WI38 (cell line): Measurements from ENCODE around the gene SLC35E3.

ENCODE experiments used
- H3K4me3 ChIP-seq: 2 replicates; pipeline ENCODE4 v1.5.1; 2011; ENCODE audit warnings: low read depth, mild to moderate bottlenecking, control low read depth, low read length
- TF ChIP-seq, protein P1 (sequence below): IDR thresholded peaks from 2 replicates; pipeline ENCODE4 v1.5.1; 2012; ENCODE audit warnings: low read depth, mild to moderate bottlenecking, control low read depth, low read length

SLC35E3 gene

DNA sequence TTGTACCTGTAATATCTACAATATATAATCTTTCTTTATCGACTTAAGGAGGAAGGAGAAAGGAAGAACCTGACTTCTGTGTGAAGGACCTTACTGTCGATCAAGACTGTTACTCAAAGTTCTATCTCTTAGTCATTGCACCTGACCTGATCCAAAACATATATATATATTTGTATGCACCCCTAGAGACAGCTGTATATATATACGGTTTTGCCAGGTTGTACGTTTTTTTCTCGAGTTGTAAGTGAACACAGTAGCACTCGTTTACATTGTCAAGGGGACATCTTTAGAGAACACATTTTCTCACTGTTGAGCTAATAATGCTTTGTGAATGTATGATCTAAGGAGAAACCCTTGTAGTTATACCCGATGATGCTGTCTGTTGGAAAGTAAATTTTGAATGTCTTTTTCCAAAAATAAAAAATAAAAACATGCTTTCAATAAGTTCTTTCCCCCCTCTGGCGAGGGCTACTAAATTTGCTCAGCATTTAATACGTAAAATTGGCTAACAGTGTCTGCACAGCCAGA lies 536 bp upstream of the SLC35E3 start:
- peak overlapping the region; percentile 85 for H3K4me3 ChIP-seq
- TF ChIP-seq, protein P1, sequence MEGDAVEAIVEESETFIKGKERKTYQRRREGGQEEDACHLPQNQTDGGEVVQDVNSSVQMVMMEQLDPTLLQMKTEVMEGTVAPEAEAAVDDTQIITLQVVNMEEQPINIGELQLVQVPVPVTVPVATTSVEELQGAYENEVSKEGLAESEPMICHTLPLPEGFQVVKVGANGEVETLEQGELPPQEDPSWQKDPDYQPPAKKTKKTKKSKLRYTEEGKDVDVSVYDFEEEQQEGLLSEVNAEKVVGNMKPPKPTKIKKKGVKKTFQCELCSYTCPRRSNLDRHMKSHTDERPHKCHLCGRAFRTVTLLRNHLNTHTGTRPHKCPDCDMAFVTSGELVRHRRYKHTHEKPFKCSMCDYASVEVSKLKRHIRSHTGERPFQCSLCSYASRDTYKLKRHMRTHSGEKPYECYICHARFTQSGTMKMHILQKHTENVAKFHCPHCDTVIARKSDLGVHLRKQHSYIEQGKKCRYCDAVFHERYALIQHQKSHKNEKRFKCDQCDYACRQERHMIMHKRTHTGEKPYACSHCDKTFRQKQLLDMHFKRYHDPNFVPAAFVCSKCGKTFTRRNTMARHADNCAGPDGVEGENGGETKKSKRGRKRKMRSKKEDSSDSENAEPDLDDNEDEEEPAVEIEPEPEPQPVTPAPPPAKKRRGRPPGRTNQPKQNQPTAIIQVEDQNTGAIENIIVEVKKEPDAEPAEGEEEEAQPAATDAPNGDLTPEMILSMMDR, result no peak

DNA sequence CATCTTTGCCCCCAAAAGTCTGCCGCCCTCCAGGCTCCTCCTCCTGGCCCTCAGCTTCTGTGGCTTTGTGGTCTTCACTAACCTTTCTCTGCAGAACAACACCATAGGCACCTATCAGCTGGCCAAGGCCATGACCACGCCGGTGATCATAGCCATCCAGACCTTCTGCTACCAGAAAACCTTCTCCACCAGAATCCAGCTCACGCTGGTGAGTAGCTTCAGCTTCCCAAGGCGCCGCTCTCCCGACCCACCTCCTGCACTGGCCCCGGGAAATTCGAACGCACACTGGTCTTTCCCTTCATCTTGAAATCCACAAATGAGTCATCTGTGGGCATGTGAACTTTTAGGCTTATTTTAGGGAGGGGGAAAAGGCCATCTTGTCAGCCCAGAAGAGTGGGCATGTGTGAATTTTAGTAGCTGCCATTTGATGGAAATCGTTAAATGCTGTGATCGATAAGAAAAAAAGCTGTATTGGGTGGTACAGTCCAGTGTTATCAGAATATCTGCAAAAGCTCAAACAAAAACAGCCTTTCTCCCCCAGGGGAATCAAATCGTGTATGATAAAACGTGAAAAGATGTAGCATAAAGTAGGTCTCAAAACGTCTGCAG lies 700 bp downstream of the SLC35E3 start:
- TF ChIP-seq, protein P1, result no peak
- H3K4me3 ChIP-seq, result peak overlapping the region; percentile 85

DNA sequence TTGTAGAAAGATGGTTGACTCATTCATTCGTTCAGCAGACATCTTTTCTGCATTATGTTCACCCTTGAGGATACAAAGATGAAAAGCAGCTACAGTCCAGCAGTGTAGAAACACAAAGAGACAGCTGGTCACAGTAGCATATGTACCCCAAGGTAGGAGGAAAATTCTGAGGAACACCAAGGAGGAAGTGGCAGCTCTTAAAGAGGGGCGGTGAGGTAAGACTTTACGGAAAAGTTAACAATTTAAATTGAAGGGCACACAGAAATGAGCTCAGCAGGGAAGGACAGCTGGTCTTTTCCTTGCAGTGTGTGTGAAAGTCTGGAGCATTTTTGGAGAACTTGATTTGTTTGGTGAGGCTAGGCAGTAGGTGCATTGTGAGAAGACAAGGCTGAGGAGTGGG lies 3.5 kb downstream of the SLC35E3 start:
- H3K4me3 ChIP-seq, result no peak overlapping the region
- TF ChIP-seq, protein P1, result no peak

DNA sequence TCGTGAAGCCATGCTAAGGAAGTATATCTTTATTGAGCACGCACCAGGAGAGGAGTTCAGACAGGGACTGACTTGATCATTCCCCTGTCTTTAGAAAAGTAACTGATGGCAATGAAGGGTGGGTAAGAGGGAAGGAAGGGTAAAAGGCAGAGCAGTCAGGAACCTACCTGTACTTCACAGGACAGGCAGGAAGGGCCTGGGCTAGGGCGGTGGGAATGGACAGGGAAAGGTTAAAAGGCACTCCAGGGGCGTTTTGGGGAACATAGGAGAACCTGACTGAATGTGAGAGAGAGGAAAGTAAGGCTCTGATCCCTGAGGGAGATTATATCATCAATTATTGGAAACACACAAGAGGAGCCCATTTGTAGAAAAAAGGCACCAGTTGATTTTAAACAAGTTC lies 3.9 kb downstream of the SLC35E3 start:
- H3K4me3 ChIP-seq, result no peak overlapping the region
- TF ChIP-seq, protein P1, result no peak

DNA sequence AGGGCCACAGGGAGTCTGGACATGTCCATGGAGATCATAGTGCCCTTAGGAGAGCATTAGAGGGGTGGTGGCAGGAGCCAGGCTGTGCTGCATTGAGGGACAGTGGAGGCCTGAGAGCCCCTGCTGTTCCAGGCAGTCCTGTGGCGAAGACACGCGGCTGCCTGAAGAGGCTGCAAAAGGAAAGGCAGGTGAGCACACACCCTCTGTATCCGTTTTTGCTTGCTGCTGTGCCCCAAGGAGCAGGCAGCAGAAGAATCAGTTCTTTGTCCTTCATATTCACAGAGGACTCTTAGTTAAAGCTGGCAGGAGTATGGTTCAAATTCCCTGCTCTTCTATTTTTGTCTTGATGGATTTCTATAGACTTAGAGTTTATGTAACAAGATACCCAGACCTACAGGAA lies 4.5 kb downstream of the SLC35E3 start:
- TF ChIP-seq, protein P1, result no peak
- no peak overlapping the region for H3K4me3 ChIP-seq

DNA sequence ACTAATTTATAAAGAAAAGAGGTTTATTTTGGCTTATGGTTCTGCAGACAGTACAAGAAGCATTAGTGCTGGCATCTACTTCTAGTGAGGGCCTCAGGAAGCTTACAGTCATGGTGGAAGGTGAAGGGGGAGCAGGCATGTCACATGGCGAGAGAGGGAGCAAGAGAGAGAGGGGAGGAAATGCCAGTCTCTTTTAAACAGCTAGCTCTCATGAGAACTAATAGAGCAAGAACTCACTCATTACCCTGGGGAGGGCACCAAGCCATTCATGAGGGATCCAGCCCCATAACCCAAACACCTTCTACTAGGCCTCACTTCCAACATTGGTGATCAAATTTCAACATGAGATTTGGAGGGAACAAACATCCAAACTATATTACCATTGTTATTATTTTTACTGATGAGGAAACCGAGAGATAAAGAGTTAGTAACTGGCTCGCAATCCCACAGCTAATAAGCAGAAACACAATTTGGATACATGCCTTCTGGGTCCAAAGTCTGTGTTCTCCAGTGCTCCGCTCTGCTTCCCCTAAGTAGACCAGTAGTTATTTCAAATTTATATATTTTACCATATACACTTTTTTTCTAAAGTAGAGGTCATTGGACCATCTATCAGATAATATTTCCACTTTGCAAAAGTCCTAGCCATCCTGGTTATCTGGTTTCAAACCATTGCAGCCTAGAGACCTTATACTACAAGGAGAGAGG lies 9.7 kb downstream of the SLC35E3 start:
- TF ChIP-seq, protein P1, result no peak

DNA sequence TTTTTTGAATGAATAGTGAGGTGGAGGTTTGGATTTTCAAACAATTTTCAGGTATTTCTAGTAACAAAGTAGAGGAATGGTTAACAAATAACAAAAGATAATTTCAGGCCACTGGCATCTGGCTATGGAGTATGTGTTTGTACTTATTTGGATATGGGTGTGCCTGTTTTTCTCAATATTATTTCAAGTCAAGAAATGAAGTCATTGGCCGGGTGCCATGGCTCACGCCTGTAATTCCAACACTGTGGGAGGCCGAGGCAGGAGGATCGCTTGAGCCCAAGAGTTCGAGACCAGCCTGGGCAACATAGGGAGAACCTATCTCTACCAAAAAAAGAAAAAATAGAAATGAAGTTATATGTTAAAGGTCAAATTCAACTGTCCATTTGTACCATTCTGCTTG lies 13.9 kb downstream of the SLC35E3 start:
- no peak overlapping the region for H3K4me3 ChIP-seq
- TF ChIP-seq, protein P1, result no peak

More for the DNA sequence above, 9.7 kb downstream of the SLC35E3 start:
- H3K4me3 ChIP-seq, result no peak overlapping the region
